Measurements from ENCODE around the gene ZNF497. TPM values are rescaled to one million over a fixed set of nuclear protein-coding genes. Genes with fewer than 3 reads are reported as not detected.

Gene ZNF497
- total and polyA plus RNA-seq, 4 donors = 0.60 to 4.4 (median 1.3) TPM

DNA sequence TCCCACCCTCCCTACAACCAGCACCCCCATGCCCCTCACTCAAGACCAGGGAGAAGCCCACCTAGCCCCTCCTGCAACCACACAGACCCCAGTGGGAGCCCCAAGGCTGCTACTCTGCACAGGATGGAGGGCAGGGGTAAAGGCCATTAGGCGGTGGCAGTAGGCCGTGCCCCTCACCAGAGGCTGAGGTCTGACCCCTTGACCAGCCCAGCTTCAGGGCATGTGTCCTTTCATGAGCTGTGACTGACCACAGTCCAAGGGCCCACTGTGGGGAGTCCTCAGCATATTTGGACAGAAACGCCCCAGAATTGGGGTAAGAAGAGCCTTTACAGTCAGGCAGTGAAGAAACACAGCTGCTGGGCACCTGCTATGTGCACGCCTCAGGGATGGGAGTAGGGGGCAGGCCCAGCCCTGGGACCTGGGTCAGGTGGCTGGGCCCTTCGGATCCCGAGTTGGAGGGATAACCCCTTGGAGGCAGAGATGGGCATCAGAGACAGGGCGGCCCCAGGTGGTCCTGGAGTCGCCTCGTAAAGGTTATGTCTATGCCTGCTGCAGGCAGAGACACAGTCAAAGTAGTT, 22.9 kb upstream of the ZNF497 start:
- no peak overlapping the region for H3K9ac ChIP-seq (ENCODE audit: low read depth in 1 of 2, low read length in 2 of 2)
- peaks cover 14 to 34% (median 25%) of the 10 kb centered on the region in 4 donors for H3K4me1 ChIP-seq (ENCODE audit: control insufficient read depth in 4 of 4, insufficient read depth in 4 of 4, low read length in 3 of 4)

DNA sequence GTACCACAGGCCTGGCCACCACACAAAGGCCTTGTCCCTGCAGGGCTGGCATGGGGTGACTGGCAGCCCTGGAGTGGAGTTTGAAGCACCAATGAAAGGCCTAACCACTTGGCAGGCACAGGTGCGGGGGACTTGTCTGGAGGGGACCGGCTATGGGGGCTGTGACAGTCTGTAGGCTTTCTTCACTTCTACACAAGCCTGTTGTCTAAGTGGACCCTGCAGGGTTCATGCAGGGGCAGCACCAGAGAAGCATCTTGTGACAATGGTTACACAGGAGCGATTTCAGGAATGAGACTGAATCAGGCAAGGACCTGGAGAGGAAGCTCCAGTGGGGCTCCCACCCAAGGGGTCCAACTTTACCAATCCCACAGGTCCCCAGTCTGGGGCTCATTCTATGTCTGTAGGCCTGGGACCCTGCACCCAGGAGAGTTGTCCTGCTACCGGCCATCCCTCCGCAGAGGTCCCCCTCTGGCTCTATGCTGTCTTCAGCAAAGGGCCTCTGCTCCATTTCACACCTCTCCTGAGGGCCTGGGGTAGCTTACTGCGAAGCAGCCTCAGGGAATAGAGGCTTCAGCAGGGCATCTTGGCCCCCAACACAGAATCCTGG, 20.5 kb upstream of the ZNF497 start:
- DNase-seq (ENCODE audit: low spot score) = no peak
- WGBS = 92% methylated on average over 6 of the region's 6 CpGs
- Histone ChIP-seq H3K4me1 (ENCODE audit: control insufficient read depth in 4 of 4, insufficient read depth in 4 of 4, low read length in 3 of 4) (peaks cover 14 to 46% (median 34%) of the 10 kb centered on the region in 4 donors), H3K9ac (ENCODE audit: low read depth in 1 of 2, low read length in 2 of 2) (no peak overlapping the region), H3K27ac (ENCODE audit: low read depth in 1 of 2, low read length in 2 of 2) (no peak overlapping the region), H3K9me3 (ENCODE audit: control insufficient read depth in 4 of 4, low read length in 3 of 4) (no peaks in the 10 kb centered on the region), H3K27me3 (ENCODE audit: control insufficient read depth in 4 of 4, insufficient read depth in 4 of 4, low read length in 3 of 4) (no peaks in the 10 kb centered on the region), H3K36me3 (ENCODE audit: control insufficient read depth in 4 of 4, insufficient read depth in 3 of 4, low read depth in 1 of 4, low read length in 3 of 4) (no peaks in the 10 kb centered on the region), H3K4me3 (ENCODE audit: low read depth in 1 of 3, low read length in 3 of 3) (no peak overlapping the region)
- TF ChIP-seq, protein P1, sequence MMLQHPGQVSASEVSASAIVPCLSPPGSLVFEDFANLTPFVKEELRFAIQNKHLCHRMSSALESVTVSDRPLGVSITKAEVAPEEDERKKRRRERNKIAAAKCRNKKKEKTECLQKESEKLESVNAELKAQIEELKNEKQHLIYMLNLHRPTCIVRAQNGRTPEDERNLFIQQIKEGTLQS (IDR thresholded peaks at IDR 0.05) = no peak
- TF ChIP-seq HNF4G (IDR thresholded peaks at IDR 0.05) (no peak), NR2F2 (IDR thresholded peaks at IDR 0.05) (no peak), YY1 (IDR thresholded peaks at IDR 0.05) (no peak), RAD21 (IDR thresholded peaks at IDR 0.05) (no peak), RXRA (IDR thresholded peaks at IDR 0.05) (no peak), GABPA (IDR thresholded peaks at IDR 0.05 in 1 of 2, conservative IDR thresholded peaks at IDR 0.05 in 1 of 2) (no peak), HNF4A (conservative IDR thresholded peaks at IDR 0.05) (no peak), FOXA2 (IDR thresholded peaks at IDR 0.05) (no peak), FOXA1 (IDR thresholded peaks at IDR 0.05) (no peak), EGR1 (IDR thresholded peaks at IDR 0.05; ENCODE audit: low read depth in 2 of 2) (no peak)
- TF ChIP-seq, protein P2, sequence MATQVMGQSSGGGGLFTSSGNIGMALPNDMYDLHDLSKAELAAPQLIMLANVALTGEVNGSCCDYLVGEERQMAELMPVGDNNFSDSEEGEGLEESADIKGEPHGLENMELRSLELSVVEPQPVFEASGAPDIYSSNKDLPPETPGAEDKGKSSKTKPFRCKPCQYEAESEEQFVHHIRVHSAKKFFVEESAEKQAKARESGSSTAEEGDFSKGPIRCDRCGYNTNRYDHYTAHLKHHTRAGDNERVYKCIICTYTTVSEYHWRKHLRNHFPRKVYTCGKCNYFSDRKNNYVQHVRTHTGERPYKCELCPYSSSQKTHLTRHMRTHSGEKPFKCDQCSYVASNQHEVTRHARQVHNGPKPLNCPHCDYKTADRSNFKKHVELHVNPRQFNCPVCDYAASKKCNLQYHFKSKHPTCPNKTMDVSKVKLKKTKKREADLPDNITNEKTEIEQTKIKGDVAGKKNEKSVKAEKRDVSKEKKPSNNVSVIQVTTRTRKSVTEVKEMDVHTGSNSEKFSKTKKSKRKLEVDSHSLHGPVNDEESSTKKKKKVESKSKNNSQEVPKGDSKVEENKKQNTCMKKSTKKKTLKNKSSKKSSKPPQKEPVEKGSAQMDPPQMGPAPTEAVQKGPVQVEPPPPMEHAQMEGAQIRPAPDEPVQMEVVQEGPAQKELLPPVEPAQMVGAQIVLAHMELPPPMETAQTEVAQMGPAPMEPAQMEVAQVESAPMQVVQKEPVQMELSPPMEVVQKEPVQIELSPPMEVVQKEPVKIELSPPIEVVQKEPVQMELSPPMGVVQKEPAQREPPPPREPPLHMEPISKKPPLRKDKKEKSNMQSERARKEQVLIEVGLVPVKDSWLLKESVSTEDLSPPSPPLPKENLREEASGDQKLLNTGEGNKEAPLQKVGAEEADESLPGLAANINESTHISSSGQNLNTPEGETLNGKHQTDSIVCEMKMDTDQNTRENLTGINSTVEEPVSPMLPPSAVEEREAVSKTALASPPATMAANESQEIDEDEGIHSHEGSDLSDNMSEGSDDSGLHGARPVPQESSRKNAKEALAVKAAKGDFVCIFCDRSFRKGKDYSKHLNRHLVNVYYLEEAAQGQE (IDR thresholded peaks at IDR 0.05) = no peak
- TF ChIP-seq, protein P3, sequence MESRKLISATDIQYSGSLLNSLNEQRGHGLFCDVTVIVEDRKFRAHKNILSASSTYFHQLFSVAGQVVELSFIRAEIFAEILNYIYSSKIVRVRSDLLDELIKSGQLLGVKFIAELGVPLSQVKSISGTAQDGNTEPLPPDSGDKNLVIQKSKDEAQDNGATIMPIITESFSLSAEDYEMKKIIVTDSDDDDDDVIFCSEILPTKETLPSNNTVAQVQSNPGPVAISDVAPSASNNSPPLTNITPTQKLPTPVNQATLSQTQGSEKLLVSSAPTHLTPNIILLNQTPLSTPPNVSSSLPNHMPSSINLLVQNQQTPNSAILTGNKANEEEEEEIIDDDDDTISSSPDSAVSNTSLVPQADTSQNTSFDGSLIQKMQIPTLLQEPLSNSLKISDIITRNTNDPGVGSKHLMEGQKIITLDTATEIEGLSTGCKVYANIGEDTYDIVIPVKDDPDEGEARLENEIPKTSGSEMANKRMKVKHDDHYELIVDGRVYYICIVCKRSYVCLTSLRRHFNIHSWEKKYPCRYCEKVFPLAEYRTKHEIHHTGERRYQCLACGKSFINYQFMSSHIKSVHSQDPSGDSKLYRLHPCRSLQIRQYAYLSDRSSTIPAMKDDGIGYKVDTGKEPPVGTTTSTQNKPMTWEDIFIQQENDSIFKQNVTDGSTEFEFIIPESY (IDR thresholded peaks at IDR 0.05) = no peak

More for the DNA sequence above, 22.9 kb upstream of the ZNF497 start:
- TF ChIP-seq NR2F2 (IDR thresholded peaks at IDR 0.05) (no peak), FOXA2 (IDR thresholded peaks at IDR 0.05) (no peak)
- Histone ChIP-seq H3K27me3 (ENCODE audit: control insufficient read depth in 4 of 4, insufficient read depth in 4 of 4, low read length in 3 of 4) (no peaks in the 10 kb centered on the region), H3K9me3 (ENCODE audit: control insufficient read depth in 4 of 4, low read length in 3 of 4) (no peaks in the 10 kb centered on the region), H3K27ac (ENCODE audit: low read depth in 1 of 2, low read length in 2 of 2) (peak overlapping the region; percentile 99), H3K4me3 (ENCODE audit: low read depth in 1 of 3, low read length in 3 of 3) (peak overlapping the region in 1 of 3 donors; percentile 72), H3K36me3 (ENCODE audit: control insufficient read depth in 4 of 4, insufficient read depth in 3 of 4, low read depth in 1 of 4, low read length in 3 of 4) (peaks cover 0 to 11% (median 6%) of the 10 kb centered on the region in 4 donors)
- DNase-seq (ENCODE audit: low spot score) = no peak
- WGBS = 86% methylated on average over 9 of the region's 9 CpGs

All from liver (tissue), 9 donors.